OCI-LY1 (cell line): ENCODE measurements around the gene CDH19.

Experiments used
- CTCF ChIP-seq: fragments of 200-600 bp; sonication (generic), shearing (Covaris generic); IDR thresholded peaks from 2 replicates; pipeline ENCODE4 v1.5.1; 2017; ENCODE audit warnings: mild to moderate bottlenecking, antibody characterized with exemption, low read length, moderate library complexity, mixed read lengths
- EZH2 ChIP-seq: fragments of 200-600 bp; sonication (generic), shearing (Covaris generic); IDR thresholded peaks from 2 replicates; pipeline ENCODE4 v1.8.0; 2017; ENCODE audit warnings: borderline replicate concordance, mixed run types, mild to moderate bottlenecking, antibody characterized with exemption, low read length, moderate library complexity, mixed read lengths

DNA sequence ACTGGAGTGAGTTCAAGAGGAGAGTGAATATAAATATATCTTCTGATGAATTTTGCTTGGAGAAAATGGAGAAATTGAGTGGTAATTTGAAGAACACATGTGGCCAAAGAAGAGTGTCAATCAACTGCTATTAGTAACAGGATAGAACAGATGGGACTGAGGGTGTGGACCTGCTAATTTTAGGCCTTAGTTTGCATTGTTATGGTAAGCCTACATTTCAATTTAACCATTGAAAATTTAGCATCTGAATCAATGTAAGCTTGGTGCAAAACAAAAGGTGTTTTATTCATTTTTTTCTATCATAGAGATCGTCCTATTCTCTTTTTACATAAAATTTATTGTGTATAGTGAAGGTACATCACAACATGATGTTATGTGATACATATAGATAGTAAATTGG is 42.1 kb upstream of the CDH19 start:
- TF ChIP-seq EZH2 (no peak), CTCF (no peak)
